GM19463 (cell line): Measurements from ENCODE around the gene SLC39A11.
"Not testable (repeated sequence)": the region's sequence is repeated elsewhere in the genome, so short reads cannot be mapped to it uniquely, and the experiment has no call there.

Source experiments
- ATAC-seq: cut with Tn5 transposase; IDR thresholded peaks from one replicate; pipeline ENCODE4 v1.9.1; 2021; ENCODE audit warnings: mild to moderate bottlenecking, moderate library complexity; ENCODE audit not compliant: unreplicated experiment

Gene SLC39A11

DNA sequence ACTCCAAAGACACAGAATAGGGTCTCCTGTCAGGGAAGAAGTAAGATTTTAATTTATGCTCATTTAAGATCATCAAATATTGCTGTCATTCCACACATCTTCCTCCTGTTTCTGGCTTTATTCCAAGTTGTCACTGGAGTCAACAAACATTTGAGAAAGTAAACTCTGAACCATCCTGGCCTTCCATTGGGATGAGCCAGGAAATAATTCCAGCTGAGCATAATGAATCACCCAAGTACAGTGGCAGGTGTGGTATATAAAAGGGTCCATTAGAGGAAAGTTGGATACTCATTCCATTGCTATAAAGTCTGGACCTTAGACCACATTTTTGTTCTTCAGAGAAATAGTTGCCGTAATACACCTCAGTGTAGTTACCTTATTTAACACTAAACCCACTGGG lies 246.1 kb downstream of the SLC39A11 start:
- no peak for ATAC-seq

DNA sequence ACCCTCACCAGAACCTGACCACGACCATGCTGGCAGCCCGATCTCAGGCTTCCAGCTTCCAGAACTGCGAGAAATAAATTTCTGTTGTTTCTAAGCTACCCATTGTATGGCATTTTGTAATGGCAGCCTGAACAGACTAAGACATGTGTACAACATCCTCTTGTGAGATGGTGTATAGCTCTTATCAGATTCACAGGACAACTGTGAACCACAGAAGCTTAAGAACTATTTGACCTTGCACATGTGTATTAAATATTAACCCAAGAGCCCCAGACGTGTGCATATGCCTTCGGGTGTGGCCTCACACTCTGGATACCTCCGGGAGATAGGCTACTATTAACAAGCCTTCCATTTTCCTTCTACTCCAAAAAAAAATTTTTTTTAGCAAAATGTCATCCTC lies 248.9 kb downstream of the SLC39A11 start:
- ATAC-seq: no peak

DNA sequence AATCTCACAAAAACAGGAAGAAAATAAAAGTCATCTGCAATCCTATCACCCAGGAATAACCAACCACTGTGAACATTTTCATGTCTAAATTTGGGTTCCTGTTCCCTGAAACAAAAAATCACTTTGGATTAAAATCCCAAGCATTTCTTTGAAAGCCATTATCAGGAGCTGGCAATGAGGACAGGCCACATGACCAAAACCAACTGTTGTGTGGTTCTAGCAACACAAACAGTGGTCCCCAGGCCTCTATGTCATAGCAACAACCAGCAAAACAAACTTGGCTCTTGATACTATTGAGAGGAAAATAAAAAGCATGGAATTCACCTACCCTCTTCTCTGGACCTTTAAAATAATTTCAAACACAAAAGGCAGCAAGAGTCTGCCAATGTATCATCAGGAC lies 252.5 kb downstream of the SLC39A11 start:
- ATAC-seq: no peak

DNA sequence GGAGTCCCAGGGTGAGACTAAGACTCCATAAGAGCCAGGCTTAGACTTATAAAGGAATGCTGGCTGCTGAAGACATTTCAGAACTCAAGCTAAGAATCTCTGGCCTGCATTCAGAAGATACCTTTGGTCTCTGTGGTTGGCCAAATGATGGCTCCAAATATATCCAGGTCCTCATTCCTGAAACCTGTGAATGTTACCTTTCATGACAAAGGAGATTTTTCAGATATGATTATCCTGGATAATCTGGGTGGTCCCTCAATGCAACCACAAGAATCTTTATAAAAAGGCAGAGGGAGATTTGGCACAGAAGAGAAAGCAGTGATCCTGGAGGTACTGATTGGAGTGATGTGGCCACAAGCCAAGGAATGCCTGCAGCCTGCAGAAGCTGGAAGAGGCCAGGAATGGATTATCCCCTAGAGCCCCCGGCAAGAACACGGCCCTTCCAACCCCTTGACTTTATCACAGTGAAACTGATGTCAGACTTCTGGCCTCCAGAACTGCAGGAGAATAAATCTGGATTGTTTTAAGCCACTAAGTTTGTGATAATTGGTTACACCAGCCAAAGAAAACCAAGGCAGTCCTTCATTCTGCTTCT lies 253.3 kb downstream of the SLC39A11 start:
- ATAC-seq: no peak

DNA sequence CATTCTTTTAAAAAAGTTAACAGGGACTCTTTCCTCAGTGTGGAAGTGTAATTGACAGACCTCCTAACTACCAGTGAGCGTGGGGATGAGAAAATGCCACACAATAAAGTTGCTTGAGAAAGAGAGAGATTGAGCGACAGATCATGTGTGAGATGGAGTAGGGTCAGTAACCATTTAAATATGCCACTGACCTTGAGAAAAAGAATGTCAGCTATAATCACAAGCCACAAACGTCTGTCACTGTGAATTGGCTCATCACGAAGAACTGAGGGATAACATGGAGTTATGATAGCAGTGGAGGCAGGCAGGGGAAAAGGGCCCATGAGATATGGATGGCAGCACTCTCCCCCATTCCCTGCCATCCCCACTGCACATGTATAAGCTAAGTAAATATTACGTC lies 253.9 kb downstream of the SLC39A11 start:
- no peak for ATAC-seq

DNA sequence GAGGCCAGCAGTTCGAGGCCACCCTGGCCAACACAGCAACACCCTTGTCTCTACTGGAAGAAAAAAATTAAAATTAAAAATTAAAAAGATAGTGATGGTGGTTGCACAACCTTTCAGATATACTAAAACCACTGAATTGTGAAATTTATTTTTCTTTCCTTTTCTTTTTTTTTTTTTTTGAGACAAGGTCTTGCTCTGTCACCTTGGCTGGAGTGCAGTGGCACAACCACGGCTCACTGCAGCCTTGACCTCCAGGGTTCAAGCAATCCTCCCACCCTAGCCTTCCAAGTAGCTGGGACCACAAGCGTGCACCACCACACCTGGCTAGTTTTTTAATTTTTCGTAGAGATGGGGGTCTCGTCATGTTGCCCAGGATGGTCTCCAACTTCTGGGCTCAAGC lies 254.4 kb downstream of the SLC39A11 start:
- ATAC-seq: no peak

DNA sequence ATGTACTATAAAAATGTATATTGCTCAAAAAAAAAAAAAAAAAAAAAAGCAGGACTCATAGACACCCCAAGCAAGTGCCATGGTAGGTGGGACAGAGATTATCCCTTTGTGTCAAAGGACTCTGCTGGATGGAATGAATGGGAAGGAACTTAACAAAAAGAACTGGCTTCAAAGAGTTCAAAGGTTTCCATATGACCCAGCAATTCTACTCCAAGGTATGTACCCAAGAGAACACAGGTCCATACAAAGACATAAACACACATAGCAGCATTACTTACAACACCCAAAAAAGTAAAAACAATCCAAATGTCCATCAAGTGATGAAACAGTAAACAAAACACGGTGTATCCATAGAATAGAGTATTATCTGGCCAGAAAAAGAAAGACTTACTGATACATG lies 255.2 kb downstream of the SLC39A11 start:
- ATAC-seq: no peak

DNA sequence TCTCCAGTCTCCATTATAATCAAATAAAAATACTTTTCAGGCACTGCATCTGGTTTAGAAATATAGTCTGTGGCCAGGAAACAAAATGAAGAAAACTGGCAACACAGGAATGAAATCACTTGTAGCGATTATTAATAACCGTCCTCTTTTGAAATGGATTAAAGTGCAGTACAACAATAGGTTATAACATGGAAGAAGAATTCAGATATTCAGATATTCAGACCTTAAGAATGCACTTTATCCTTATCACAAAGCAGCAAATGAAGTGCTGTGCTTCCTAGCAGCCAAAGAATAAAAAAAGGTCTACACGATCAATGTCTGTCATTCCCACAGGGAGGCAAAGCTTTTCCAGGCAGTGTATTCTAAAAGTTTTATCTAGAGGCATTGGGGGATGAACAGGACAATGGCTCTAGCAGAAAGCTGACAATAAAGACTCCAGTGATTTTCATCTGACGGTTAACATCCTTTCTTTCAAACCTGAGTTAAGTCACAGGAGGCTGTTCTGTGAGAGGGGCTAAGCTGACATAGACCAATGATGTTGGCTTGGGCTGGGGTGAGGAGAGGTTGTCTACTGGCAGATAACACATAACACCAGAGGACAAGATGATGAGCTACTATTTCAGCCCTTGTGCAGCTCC lies 259.2 kb downstream of the SLC39A11 start:
- ATAC-seq: no peak

DNA sequence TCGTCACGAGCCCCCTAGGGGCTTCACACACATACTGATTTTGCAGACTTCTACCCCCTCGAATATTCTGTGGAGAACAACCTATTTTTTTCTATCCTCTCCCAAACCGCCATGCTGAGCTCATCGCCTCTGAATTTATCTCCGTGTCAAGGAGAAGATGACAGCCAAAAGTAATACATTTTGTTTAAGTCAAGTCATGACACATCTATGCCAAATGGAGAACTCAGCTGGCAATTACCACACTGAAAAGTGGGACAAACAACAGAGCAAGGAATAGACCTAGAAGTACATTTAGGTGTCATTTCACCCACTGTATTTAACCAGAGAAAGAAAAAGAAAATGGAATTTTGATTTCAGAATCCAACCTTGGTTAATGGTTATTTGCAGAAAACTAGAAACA lies 260.2 kb downstream of the SLC39A11 start:
- ATAC-seq: no peak

DNA sequence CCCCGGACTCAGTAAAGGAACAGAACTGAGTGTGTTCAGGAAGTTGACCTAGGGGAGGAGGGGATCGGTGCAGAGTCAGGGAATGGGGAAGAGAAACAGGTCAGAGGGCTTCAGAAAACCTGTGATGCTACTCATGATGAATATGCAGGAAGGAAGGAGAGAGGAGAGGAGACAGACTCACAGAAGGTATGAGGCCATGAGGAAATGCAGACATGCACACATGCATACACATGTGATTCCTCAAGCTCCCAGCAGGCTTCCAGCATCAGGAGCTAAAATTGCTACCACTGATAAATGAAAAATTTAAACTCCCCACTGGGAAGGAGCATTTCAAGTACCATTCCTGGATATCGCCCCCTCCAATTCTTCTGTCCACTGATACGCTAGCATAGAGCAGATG lies 262.6 kb downstream of the SLC39A11 start:
- ATAC-seq: no peak

DNA sequence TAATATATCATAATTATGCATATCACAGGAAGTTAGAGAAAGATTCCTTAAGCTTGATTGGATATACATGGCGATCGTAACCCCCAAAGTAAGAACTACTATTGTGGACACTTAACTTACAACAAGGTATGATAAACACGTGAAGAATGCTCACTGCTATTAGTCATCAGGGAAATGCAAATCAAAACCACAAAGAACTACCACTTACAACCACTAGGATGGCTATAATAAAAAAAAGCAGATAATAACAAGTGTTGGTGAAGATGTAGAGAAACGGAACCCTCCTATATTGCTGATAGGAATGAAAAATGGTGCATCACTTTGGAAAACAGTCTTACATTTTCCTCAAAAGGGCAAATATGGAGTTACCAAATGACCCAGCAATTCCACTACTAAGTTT lies 265.9 kb downstream of the SLC39A11 start:
- ATAC-seq: no peak

DNA sequence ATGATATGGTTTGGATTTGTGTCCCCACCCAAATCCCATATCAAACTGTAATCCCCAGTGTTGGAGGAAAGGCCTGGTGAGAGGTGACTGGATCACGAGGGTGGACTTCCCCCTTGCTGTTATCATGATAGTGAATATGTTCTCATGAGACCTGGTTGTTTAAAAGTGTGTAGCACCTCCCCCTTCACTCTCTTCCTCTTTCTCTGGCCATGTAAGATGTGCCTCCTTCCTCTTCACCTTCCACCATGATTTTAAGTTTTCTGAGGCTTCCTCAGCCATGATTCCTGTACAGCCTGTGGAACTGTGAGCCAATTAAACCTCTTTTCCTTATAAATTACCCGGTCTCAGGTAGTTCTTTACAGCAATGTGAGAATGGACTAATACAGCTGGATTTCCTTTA lies 266.4 kb downstream of the SLC39A11 start:
- ATAC-seq: not testable (repeated sequence)

DNA sequence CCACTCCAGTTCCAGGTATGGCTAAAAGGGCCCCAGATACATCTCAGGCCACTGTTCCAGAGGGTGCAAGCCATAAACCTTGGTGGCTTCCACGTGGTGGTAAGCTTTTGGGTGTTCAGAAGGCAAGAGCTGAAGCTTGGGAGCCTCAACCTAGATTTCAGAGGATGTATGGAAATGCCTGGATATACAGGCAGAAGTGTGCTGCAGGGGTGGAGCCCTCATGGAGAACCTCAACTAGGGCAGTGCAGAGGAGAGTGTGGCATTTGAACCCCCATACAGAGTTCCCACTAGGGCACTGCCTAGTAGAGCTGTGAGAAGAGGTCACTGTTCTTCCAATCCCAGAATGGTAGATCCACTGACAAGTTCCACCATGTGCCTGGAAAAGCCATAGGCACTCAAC lies 267.3 kb downstream of the SLC39A11 start:
- no peak for ATAC-seq

DNA sequence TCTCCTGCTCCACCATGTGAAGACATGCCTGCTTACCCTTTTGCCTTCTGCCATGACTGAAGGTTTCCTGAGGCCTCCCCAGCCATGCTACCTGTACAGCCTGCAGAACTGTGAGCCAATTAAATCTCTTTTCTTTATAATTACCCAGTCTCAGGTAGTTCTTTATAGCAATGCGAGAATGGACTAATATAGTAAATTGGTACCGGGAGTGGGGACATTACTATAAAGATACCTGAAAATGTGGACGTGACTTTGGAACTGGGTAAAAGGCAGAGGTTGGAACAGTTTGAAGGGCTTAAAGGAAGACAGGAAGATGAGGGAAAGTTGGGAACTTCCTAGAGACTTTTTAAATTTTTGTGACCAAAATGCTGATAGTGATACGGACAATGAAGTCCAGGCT lies 268.2 kb downstream of the SLC39A11 start:
- not testable (repeated sequence) for ATAC-seq

DNA sequence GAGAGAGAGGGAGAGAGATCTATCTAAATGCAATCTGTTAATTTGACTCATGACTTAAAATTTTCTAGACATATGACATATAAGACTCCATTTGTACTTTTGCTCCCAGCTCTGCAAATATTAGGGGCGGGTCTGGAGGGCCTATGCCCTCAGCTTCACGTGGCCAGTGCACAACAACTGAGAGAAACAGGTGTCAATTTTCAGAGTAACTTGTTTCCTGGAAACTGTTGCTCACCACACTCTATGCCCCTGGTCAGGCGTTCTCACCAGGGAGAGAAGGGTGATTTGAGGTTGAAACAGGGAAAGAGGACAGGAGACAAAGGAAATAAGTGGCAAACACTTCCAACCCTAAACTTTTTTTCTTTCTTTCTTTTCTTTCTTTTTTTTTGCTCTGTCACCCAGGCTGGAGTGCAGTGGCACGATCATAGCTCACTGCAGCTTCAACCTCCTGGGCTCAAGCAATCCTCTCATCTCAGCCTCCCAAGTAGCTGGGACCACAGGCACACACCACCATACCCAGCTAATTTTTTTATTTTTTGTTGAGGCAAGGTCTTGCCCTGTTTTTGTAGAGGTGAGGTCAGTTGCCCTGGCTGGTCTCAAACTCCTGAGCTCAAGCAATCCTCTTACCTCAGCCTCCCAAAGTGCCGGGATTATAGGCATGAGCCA lies 270.0 kb downstream of the SLC39A11 start:
- no peak for ATAC-seq

DNA sequence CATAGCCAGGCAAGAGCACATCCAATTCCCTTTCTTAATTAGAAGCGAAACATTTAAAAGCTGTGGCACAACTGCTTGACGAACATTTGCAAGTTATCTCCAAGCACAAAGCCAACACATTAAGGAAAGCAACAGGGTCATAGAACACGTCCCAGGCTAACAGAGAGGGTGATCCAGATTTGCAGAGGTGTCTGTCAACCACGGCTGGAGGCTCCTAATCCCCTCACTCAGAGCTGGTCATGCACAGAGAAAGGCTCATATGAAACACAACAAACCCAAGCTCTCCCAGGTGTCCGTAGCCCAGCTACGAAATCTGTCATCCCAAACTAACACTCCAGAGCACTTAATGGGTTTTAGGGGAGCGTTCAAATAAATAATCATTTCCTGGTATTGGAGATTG lies 276.1 kb downstream of the SLC39A11 start:
- no peak for ATAC-seq

DNA sequence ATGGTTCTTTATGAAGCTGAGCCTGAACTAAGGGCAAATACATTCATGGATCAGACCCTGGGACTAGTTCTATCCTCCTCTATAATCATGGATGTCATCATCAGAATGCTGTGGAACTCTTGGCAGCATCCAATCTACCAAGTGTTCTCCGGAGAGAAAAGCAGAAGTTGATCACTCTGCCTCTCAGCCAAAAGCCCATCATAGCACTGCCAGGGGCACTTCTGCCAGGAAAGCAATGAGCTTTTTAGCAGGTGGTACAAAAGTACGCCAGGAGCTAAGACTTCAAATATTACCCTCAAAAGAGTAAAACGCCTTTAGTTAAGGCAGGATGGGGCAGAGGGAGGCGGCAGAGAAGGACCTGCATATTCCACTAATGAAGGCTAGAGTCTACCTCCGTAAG lies 279.0 kb downstream of the SLC39A11 start:
- no peak for ATAC-seq

DNA sequence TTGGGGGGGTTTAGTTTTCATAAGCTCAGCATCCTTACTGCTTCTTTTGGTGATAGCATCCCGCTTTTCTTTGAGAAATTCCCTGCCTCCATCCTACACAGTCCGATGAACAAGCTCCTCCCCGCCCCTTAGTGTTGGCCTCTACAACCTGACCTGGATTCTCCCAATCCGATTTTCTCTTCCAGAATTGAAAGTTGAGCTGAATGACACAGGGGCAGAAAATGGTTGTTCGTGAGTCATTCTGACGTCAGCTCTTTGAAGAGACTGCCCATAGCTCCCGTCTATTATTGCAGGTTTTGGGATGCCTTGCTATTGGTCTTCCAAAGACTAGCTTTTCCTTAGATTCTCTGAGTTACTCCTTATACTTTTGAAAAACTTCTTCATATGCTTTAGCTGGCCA lies 279.7 kb downstream of the SLC39A11 start:
- ATAC-seq: no peak

DNA sequence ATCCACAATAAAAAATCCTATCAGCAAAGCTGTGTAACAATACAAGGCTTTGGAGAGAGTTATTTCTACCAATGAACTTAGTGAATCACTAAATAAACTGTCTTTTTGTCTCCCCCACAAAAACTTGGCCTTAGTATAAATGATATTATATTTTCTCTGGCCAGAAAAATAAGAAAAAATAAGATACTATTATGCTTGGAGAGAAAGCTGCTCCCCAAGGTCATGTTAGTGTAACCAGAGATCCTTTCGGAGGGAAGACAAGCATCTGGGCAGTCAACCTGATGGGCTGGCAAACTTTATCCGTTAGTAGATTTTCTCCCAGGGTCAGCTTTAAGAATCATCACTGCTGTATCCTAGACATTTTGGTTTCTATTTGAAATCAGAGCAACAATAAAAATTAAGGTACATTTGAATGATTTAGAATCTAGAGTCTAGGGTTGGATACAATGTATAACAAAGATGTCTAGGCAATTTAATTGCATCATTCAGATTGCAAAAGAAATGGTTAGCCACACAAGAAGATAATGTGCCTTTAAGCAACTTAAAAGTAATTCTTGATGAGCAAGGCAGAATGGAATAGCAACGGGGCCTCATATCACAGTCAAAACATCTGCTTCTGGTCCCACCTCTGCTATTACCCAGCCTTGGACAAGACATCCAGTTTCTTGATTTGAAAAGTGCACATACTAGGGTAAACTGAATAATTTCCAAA lies 280.4 kb downstream of the SLC39A11 start:
- ATAC-seq: no peak

DNA sequence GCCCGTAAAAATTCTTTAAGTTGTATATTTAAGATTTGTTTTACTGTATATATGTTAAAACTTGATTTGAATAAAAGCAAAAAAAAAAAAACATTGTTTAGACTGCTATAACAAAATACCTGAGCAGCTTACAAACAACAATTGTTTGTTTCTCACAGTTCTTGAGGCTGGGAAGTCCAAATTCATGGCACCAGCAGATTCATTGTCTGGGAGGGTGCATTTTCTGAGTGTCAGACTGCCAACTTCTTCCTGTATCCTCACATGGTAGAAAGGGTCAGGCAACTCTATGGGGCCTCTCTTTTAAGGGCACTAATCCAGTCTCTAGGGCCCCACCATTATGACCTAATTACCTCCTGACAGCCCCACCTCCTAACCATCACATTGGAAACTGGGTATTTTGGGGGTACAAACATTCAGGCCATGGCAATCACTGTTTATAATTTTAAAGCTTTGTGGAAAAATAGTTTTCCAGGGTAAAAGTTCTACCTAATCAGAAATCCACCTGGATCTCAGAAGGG lies 281.4 kb downstream of the SLC39A11 start:
- no peak for ATAC-seq

DNA sequence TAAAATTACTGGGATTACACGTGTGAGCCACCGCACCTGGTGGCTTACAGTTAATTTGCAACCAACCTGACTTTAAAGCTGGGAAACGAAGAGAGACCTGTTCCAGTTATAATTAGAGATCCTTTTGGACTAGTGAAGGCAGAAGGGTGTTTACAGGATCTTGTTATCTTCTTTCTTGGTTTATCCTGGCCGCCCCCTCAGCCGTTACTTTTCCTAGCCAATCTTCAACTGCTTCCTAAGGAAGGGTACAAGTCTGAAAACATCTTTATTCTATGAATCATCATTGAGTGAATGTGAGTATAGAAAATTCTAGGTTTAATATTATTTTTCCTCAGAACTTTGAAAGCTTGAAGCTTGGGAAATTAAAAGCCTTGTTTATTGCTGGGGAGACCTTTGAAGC lies 286.5 kb downstream of the SLC39A11 start:
- ATAC-seq: no peak
